GM06990 (cell line): ENCODE measurements around the gene STYXL1.
"Not testable (repeated sequence)": the region's sequence is repeated elsewhere in the genome, so short reads cannot be mapped to it uniquely, and the experiment has no call there.

Experiments used
- DNase-seq: peaks from one replicate; pipeline ENCODE4 v3.0.0-alpha.2; 2011; ENCODE audit not compliant: insufficient read length; ENCODE audit errors: extremely low read depth
- H3K27me3 ChIP-seq: replicated peaks from 2 replicates; pipeline ENCODE4 v1.6.0; 2011; ENCODE audit warnings: low read length; ENCODE audit not compliant: control insufficient read depth, insufficient read depth
- H3K36me3 ChIP-seq: 2 replicates; pipeline ENCODE4 v1.5.1; 2011; ENCODE audit warnings: low read length; ENCODE audit not compliant: control insufficient read depth, insufficient read depth
- H3K4me3 ChIP-seq: replicated peaks from 2 replicates; pipeline ENCODE4 v1.5.1; 2011; ENCODE audit warnings: low read depth, mild to moderate bottlenecking, control low read depth, low read length
- CTCF ChIP-seq: IDR thresholded peaks from 2 replicates; pipeline ENCODE4 v1.5.1; 2011; ENCODE audit warnings: low read length, control low read depth, mild to moderate bottlenecking, inconsistent platforms; ENCODE audit not compliant: insufficient read depth, poor library complexity, severe bottlenecking

Gene STYXL1, protein sequence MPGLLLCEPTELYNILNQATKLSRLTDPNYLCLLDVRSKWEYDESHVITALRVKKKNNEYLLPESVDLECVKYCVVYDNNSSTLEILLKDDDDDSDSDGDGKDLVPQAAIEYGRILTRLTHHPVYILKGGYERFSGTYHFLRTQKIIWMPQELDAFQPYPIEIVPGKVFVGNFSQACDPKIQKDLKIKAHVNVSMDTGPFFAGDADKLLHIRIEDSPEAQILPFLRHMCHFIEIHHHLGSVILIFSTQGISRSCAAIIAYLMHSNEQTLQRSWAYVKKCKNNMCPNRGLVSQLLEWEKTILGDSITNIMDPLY

DNA sequence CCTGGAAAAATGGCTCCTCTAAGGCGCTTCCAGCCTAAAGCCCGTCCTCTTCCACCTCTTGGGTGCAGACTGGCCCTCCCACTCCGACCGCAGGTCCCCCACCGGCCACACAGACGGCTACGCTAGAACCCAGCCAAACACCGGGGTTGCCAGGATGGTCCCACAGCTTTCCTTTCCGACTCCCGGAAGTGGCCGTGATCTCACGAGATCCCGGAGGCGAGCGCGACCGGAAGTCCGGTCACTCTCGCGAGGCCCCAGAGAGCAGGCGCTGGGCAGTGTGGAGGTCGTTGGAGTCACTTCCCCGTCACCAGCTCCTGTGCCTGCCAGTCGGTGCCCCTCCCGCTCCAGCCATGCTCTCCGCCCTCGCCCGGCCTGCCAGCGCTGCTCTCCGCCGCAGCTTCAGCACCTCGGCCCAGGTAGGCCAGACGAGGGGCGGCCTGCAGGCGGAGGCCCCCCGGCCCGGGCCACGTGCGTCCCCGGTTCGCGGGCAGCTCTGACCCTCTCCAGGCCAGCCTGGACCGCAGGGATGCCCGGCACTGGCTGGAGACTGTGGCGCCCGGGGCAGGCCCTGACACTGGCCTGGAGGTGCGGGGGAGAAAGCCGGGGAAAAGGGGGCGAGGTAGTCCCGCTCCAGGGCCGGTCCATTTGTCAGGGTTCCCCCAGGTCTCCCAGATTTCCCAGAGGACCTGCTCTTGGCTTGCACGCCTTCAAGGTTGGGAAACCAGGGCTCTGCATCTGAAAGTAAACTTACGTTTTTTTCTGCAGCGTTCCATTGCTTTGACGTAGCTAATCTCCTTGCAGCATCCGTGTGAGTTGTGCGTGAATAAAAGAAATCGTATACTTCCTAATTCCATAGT lies at the start of gene STYXL1, which contains the start of gene MDH2:
Gene STYXL1 (minus strand): TSS at position 190 of the 857 bp plus-strand sequence. CDS start 17,477 bp downstream, outside the sequence.
Gene MDH2 (plus strand): TSS at position 296 of the 857 bp plus-strand sequence. CDS start 55 bp downstream, at position 351.
- Histone ChIP-seq H3K36me3 (peaks cover 4% of the 10 kb centered on the region), H3K4me3 (peak within 1 kb of the TSS; percentile 99), H3K27me3 (no peaks in the 10 kb centered on the region)
- no peak for TF ChIP-seq CTCF
- peak; percentile 94 for DNase-seq

GRCh38 chr7:76095908-76096307 lies 48.1 kb upstream of the STYXL1 start:
- Histone ChIP-seq H3K36me3 (no peaks in the 10 kb centered on the region), H3K27me3 (no peaks in the 10 kb centered on the region; the same call in 1 of the 2 replicates), H3K4me3 (no peak overlapping the region)
- no peak for TF ChIP-seq CTCF
- no peak for DNase-seq

DNA sequence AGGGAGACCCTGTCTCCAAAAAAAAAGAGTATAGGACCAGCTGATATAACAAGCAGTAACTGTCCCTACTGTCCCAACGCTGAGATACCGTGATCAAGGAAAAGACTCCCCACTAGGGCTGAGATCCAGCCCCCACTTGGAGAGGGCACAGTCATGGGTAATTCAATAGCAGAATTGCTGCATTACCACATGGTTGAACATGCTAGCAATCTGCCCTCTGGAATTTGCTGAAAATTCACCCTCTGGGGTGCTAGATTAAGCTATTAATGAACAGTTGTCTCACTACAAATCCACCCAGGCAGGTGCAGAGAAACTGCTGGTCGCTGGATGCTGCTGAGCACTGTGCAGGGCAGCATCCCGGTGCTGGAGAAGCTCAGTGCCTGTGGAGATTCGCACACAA lies 46.5 kb upstream of the STYXL1 start:
- DNase-seq, H3K27me3 ChIP-seq, H3K4me3 ChIP-seq, H3K36me3 ChIP-seq: not testable (repeated sequence)

- H3K36me3 ChIP-seq, H3K4me3 ChIP-seq, H3K27me3 ChIP-seq, DNase-seq: not testable (repeated sequence)
These were observed 45.7 kb upstream of the STYXL1 start for GRCh38 chr7:76093531-76093930.

GRCh38 chr7:76091506-76091905 lies 43.7 kb upstream of the STYXL1 start:
- no peak for DNase-seq
- Histone ChIP-seq H3K27me3 (no peaks in the 10 kb centered on the region; the same call in 1 of the 2 replicates), H3K4me3 (no peak overlapping the region), H3K36me3 (no peaks in the 10 kb centered on the region)
- TF ChIP-seq CTCF = no peak

DNA sequence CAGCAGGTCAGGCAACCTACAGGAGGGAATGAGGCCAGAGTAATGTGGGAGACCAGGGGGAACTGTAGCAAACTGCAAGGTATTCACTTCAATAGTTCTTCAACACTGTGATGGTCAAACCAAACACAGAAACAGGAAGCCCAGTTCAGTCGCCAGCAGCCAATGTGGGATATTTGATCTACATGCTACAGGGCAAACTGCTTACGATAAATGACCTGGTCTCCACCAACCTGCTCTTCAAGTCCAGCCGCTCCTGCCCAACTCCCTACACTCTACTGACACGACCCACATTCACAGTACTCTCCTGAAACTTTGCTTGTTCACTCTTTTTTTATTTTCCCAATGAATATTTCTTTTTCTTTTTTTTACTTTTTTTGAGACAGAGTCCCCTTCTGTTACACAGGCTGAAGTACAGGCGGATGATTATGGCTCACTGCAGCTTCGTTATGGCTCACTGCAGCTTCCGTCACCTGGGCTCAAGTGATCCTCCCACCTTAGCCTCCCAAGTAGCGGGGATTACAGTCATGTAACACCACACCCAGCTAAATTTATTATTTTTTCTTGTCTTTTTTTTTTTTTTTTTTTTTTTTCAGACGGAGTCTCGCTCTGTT lies 42.2 kb upstream of the STYXL1 start:
- Histone ChIP-seq H3K36me3 (no peaks in the 10 kb centered on the region), H3K4me3 (no peak overlapping the region), H3K27me3 (no peaks in the 10 kb centered on the region; the same call in 1 of the 2 replicates)
- no peak for DNase-seq
- TF ChIP-seq CTCF = no peak

DNA sequence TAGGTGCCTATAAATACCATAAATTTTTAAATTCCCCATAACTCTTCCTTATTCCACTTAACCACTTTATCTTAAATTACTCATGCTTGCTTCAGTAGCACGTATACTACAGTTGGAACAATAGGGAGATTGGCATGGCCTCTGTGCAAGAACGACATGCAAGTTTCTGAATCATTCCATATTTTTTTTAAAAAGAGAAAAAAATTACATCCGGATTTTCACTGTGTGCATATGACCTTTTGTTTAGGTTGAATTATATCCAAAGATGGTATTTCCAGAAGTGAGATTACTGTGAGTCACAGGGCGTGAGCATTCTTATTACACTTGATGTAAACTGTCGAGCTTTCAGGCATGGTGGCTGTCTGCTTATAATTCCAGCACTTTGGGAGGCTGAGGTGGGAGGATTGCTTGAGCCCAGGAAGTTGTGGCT lies 39.6 kb upstream of the STYXL1 start:
- not testable (repeated sequence) for H3K36me3 ChIP-seq, H3K4me3 ChIP-seq, H3K27me3 ChIP-seq, DNase-seq
